ENCODE measurements around the gene NIPA2.

Gene NIPA2

DNA sequence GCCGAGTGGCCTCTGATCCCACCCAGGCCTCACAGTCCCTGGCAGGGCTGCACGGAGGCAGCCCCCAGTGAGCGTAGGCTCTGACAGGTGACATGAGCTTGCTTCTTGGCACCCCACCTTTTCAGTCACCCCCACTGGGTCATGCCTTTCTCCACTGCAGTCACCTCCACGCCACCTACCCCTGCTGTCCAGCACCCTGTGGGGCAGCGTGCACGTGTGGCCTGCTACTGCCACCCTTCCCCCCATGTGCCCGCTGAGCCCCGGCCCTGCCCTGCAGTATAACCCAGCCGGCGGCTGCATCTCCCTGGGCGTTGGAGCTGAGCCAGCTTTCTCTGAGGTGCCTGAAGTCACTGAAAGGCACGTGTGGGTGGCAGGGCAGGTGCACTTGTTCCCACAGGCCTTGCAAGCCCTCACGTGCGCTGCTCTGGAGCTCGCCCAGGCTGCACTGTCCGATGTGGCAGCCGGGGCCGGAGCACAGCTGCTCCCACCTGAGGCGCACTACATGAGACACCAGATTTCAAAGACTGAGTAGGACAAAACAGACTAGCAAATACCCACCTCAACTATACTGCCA lies 65.6 kb downstream of the NIPA2 start:
- no peak for FAIRE-seq

DNA sequence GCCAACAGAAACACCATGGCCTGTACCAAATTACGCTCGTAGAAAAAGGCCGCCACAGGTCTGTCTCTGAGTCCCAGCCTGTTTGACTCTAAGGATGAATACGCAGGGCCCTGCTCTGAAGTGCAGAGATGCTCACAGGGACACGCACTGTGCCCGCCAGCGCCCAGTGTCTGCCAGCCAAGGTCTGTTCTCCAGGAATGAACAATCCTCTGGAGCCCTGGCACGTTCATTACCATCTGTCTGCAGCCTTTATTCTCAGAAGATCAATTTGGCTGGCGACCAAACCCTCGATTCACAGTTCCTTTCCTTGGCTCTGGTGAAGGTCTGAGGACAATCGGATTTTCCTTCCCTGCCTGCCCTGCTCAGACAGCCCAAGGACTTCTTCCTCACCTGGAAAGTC lies 66.3 kb downstream of the NIPA2 start:
- FAIRE-seq, result no peak

DNA sequence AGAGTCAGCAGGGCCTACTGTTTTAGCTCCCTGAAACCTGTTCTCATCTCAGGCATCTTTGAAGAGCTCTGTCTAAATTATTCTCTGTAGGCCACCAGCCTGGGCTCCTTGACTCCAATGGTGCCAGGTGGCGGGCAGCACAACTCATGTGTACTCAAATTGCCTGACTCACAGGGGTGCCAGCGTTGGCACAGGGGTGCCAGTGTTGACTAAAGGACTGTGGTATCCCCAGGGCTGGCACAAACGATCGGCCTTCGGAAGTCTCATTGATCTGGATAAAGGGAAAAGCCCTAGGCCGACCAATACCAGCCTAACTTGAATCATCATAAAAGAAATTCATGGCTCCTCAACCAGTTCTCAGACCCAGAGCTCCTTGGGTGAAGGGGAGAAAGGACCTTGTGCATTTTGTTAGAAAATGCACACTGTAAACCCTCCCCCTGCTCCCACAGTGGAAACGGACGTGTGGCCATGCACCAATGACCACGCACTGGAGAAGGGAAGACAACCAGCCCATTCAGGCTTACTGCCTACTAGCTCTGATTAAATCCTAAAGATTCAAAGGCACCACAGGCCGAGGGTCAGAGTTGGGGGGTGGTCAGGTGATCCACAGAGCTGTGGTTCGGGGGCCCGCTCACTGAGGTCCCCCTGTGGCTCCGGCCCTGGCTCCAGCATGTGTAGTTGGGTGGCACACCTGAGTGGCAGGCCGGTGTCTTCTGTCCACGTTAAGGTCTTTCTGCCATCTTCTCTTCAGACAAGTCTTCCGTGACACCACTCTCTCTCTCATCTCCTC lies 68.9 kb downstream of the NIPA2 start:
- no peak for FAIRE-seq

DNA sequence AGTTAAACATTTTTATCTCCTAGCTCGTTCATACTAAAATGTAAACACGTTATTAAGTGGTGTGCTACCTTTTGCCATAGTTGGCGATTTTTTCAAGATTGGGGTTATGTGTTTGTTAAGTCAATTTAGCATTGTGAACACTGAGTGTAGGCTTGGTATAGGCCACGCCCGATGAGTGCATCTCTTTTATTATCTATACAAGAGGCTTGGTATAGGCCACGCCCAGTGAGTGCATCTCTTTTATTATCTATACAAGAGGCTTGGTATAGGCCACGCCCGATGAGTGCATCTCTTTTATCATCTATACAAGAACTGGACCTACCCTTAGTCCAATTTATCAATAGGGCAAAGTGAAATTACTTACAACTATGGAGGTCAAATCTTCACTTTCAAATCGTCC lies 70.4 kb downstream of the NIPA2 start:
- FAIRE-seq, result no peak

DNA sequence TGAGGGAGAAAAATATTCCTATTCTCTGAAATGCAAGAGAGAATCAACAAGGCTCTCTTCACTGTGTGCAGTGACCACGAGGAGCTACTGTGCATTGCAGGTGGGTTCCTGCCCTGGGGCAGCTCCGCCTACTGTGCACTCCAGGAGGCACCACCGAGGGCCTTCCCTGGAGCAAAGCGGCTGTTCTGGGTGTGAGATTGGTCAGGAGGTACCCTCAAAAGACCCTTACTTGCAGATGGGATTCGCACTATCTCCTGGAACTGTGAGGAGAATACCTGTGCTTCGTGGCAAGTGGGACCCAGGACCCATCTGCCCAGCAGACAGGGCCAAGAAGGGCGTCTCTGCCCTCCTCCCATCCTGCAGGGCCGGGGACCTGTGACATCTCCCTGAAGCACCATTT lies 72.8 kb downstream of the NIPA2 start:
- no peak for FAIRE-seq

DNA sequence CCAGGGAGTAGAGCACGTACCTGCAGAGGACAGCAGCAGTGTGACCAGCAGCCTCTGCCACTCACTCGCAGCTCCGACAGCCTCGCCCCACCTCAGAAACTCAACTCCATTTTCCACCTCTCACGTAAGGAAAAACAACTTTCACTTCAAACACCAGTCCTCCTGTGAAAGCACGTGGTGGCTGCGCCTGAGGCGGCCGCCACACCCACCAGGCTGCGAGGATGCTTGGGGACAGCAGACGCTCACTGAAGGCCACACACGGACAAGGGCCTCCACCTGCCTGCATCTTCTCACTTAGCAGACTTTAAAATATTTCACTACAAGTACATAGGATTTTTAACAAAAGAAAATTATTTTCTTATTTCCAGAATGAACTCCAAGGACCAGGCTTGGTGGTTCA lies 73.8 kb downstream of the NIPA2 start:
- no peak for FAIRE-seq

DNA sequence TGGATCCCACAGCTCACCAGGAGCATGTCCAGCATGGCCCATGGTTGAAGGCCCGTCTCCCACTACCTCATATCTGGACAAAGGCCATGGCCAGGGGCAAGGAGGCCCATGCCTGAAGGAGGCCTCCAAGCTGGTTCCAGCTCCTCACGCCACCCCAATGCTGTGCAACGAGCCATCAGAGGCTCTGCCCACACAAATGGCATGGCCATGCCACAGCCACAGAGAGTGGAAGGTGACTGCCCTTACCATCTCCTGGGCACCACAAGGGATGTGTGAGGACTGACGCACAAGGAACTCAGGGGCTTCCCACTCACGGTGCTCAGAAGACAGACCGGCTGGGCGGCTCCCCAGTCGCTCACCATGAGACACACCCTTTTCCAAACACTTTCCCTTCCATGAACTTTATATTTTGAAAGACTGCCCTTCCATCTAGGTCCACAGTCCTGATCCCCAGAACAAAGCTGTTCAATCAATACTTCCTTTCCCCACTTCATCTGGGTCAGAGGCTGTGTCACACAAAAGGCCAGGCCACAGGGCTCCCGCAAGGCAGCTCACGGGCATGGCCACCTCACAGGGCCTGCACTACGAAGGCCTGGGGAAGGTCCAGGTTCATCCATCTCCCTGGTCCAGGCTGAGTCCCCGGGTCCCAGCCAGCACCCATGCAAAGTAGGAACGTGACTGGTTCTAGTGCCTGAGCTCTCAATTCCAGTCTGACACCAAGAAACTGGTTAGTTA lies 75.3 kb downstream of the NIPA2 start:
- FAIRE-seq, result no peak

DNA sequence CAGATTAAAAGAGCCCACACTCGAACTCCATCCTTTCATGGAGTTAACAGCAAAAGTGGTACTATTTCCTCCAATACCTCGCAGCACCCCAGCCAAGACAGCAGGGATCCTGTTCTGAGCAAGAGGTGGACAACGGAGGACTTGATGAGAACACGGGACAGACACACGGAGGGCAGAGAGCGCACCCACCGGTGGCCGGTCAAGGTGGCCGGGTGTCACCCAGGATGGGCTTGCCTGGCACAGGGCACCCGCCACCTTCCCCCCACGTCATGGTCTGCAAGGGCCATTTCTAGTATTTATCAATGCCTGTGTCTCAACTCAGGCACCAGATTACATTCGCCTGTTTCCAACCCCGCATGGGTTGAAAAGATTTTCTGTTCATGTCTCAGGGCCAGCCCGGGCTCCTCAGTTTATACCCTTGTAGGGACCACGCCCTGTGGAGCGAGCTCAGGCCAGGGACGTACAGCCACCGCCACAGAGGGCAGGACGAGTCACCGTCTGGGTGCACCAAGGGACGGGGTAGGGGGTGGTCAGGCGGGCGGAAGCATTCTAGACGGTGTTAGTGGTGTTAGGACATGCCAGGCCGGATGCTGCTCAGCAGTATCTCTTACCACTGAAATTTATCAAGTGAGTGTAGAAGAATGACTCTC lies 77.5 kb downstream of the NIPA2 start:
- no peak for FAIRE-seq

DNA sequence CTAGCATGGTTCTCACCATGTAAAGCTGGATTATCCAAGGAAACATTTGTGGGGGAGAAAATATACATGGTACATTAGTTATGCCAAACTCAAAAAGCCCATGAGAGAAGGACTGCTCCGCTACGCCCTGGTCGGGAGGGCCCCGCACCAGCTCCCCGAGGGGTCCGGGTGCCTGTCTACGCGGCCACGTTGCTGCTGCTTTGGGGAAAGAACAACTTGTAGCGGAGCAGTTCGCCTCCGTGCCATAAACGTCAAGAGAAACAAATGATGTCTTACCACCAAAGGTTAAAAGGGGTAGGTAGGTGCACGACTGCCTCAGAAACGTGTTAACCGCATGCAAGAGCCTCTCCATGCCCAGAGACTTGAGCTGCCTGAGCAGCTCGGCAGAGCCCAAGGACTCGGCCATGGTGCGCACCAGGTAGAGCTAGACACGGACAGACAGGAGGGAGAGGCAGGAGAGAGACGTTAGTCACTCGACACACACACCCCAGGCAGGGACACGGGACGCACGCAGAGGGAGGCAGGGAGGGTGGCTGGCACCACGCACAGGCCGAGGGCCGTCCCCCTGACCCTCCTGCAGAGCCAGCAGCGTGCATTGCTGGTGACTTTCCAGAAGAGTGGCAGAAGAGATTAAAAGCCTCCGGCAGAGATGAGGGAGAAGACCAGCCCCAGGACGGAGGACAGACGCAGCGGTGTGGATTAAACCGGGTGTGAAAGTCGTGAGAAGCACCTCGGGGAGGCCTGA lies 78.3 kb downstream of the NIPA2 start:
- no peak for FAIRE-seq

DNA sequence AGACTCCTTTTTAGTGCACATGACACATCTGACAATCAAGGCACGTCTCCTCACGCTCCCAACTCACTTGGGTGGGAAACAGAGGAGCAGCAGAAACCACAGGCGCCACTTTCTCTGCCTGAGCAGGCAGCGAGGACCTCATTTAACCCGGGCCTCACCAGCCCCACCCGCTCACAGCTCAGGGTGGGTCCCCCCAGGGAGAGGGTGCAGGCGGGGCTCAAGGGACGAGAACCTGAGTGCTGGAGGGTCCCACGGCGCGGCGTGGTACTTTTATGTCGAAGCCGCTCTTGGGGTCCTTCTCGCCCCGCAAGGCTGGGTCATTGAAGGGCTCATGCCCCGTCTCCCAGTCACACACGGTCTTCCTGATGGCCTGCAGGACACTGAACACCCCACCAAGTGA lies 79.1 kb downstream of the NIPA2 start:
- no peak for FAIRE-seq

All from islet of Langerhans (tissue), 1 donor.